Mammary epithelial cell (primary cell): ENCODE data around the gene SLC6A4.

Experiments
- EZH2 ChIP-seq: IDR thresholded peaks from 2 replicates; pipeline ENCODE4 v1.6.1; 2012; ENCODE audit warnings: low read length, inconsistent platforms, borderline replicate concordance
- TF ChIP-seq, protein P1 (sequence below), 2 donors: IDR thresholded peaks in 1 of 2; conservative IDR thresholded peaks in 1 of 2; 2 replicates each; pipeline ENCODE4 v1.5.1; 2011 to 2012; ENCODE audit warnings: inconsistent platforms in 2 of 2, low read length in 2 of 2, mild to moderate bottlenecking in 2 of 2, control low read depth in 1 of 2, low read depth in 1 of 2; ENCODE audit not compliant: insufficient read depth in 1 of 2; ENCODE audit errors: extremely low read depth in 1 of 2

- TF ChIP-seq, protein P1, sequence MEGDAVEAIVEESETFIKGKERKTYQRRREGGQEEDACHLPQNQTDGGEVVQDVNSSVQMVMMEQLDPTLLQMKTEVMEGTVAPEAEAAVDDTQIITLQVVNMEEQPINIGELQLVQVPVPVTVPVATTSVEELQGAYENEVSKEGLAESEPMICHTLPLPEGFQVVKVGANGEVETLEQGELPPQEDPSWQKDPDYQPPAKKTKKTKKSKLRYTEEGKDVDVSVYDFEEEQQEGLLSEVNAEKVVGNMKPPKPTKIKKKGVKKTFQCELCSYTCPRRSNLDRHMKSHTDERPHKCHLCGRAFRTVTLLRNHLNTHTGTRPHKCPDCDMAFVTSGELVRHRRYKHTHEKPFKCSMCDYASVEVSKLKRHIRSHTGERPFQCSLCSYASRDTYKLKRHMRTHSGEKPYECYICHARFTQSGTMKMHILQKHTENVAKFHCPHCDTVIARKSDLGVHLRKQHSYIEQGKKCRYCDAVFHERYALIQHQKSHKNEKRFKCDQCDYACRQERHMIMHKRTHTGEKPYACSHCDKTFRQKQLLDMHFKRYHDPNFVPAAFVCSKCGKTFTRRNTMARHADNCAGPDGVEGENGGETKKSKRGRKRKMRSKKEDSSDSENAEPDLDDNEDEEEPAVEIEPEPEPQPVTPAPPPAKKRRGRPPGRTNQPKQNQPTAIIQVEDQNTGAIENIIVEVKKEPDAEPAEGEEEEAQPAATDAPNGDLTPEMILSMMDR (conservative IDR thresholded peaks at IDR 0.05 in 1 of 2, IDR thresholded peaks at IDR 0.05 in 1 of 2; ENCODE audit: extremely low read depth in 1 of 2, insufficient read depth in 1 of 2, low read depth in 1 of 2, low read length in 2 of 2), result no peak
- TF ChIP-seq EZH2, result no peak
Observed at GRCh38 chr17:30243002-30243401, 7.5 kb upstream of the SLC6A4 start.
